ENCODE results near the gene CEBPA. TPM values are rescaled to one million over a fixed set of nuclear protein-coding genes. Genes with fewer than 3 reads are reported as not detected.

The CEBPA gene
- total RNA-seq, 4 donors from 2014 or later = 86.3 to 360 (median 196) TPM

GRCh38 chr19:33271246-33272021 is 30.9 kb downstream of the CEBPA start:
- H3K36me3 ChIP-seq = no peaks in the 10 kb centered on the region
- H3K27ac ChIP-seq = no peak overlapping the region
- no peak overlapping the region for H3K4me3 ChIP-seq
- peaks cover 32% of the 10 kb centered on the region for H3K4me1 ChIP-seq
- H3K27me3 ChIP-seq = no peaks in the 10 kb centered on the region
- 72% methylated on average over 5 of the region's 12 CpGs for WGBS
- no peaks in the 10 kb centered on the region for H3K9me3 ChIP-seq
- TF ChIP-seq EP300 (IDR thresholded peaks at IDR 0.05) (no peak), POLR2A (IDR thresholded peaks at IDR 0.05) (no peak), POLR2AphosphoS5 (IDR thresholded peaks at IDR 0.05) (no peak), CTCF (IDR thresholded peaks at IDR 0.05) (no peak)
- no peak for DNase-seq (ENCODE audit: low spot score in 2 of 2)

GRCh38 chr19:33270769-33271168 is 31.6 kb downstream of the CEBPA start:
- Histone ChIP-seq H3K4me3 (no peak overlapping the region), H3K36me3 (no peaks in the 10 kb centered on the region), H3K9me3 (no peaks in the 10 kb centered on the region), H3K27me3 (no peaks in the 10 kb centered on the region), H3K4me1 (peaks cover 32% of the 10 kb centered on the region), H3K27ac (no peak overlapping the region)
- TF ChIP-seq EP300 (IDR thresholded peaks at IDR 0.05) = no peak
- no peak for TF ChIP-seq POLR2A (IDR thresholded peaks at IDR 0.05)
- no peak for TF ChIP-seq POLR2AphosphoS5 (IDR thresholded peaks at IDR 0.05)
- no peak for TF ChIP-seq CTCF (IDR thresholded peaks at IDR 0.05)
- no peak for DNase-seq (ENCODE audit: low spot score in 2 of 2)
- WGBS = 67% methylated on average over 1 of the region's 1 CpG

GRCh38 chr19:33269016-33269415 is 33.3 kb downstream of the CEBPA start:
- no peak for DNase-seq (ENCODE audit: low spot score in 2 of 2)
- Histone ChIP-seq H3K27ac (no peak overlapping the region), H3K9me3 (no peaks in the 10 kb centered on the region), H3K4me1 (peaks cover 21% of the 10 kb centered on the region), H3K36me3 (no peaks in the 10 kb centered on the region), H3K27me3 (no peaks in the 10 kb centered on the region), H3K4me3 (no peak overlapping the region)
- 86% methylated on average over 7 of the region's 10 CpGs for WGBS
- no peak for TF ChIP-seq EP300 (IDR thresholded peaks at IDR 0.05)
- TF ChIP-seq POLR2A (IDR thresholded peaks at IDR 0.05) = no peak
- TF ChIP-seq CTCF (IDR thresholded peaks at IDR 0.05) = no peak
- no peak for TF ChIP-seq POLR2AphosphoS5 (IDR thresholded peaks at IDR 0.05)

- DNase-seq (ENCODE audit: low spot score in 2 of 2) = no peak
- Histone ChIP-seq H3K27me3 (no peaks in the 10 kb centered on the region), H3K4me1 (peaks cover 15% of the 10 kb centered on the region), H3K9me3 (no peaks in the 10 kb centered on the region), H3K27ac (no peak overlapping the region), H3K36me3 (no peaks in the 10 kb centered on the region), H3K4me3 (no peak overlapping the region)
- TF ChIP-seq POLR2AphosphoS5 (IDR thresholded peaks at IDR 0.05) (no peak), POLR2A (IDR thresholded peaks at IDR 0.05) (no peak), CTCF (IDR thresholded peaks at IDR 0.05) (no peak)
- 87% methylated on average over 10 of the region's 22 CpGs for WGBS
Measured at GRCh38 chr19:33268162-33268991, 34.0 kb downstream of the CEBPA start.

GRCh38 chr19:33267706-33268105 is 34.6 kb downstream of the CEBPA start:
- 67% methylated on average over 9 of the region's 14 CpGs for WGBS
- H3K36me3 ChIP-seq = no peaks in the 10 kb centered on the region
- no peaks in the 10 kb centered on the region for H3K9me3 ChIP-seq
- DNase-seq (ENCODE audit: low spot score in 2 of 2) = no peak
- H3K27me3 ChIP-seq = no peaks in the 10 kb centered on the region
- H3K4me1 ChIP-seq = peaks cover 9% of the 10 kb centered on the region
- no peak overlapping the region for H3K4me3 ChIP-seq
- no peak for TF ChIP-seq POLR2A (IDR thresholded peaks at IDR 0.05)
- TF ChIP-seq POLR2AphosphoS5 (IDR thresholded peaks at IDR 0.05) = no peak
- no peak for TF ChIP-seq EP300 (IDR thresholded peaks at IDR 0.05)
- no peak for TF ChIP-seq CTCF (IDR thresholded peaks at IDR 0.05)
- H3K27ac ChIP-seq = no peak overlapping the region

All from suprapubic skin (tissue), 4 donors.